Brain microvascular endothelial cell (primary cell): ENCODE data around the gene GPR68.

Experiments
- DNase-seq: peaks from one replicate; pipeline ENCODE4 v3.0.0-alpha.2; 2020
- H3K27ac ChIP-seq: fragments of 250-450 bp; sonication (Bioruptor Pico); 2 replicates; pipeline ENCODE4 v1.5.1; 2020; ENCODE audit warnings: mild to moderate bottlenecking, moderate library complexity
- H3K27me3 ChIP-seq: fragments of 250-450 bp; sonication (Bioruptor Pico); replicated peaks from 2 replicates; pipeline ENCODE4 v1.5.1; 2020; ENCODE audit warnings: mild to moderate bottlenecking
- H3K36me3 ChIP-seq: fragments of 250-450 bp; sonication (Bioruptor Pico); replicated peaks from 2 replicates; pipeline ENCODE4 v1.5.1; 2020; ENCODE audit warnings: mild to moderate bottlenecking
- H3K4me3 ChIP-seq: 2 replicates; pipeline ENCODE4 v1.5.1; 2011; ENCODE audit warnings: low read depth, mild to moderate bottlenecking, control low read depth, low read length, moderate library complexity
- CTCF ChIP-seq: IDR thresholded peaks from 2 replicates; pipeline ENCODE4 v1.5.1; 2011; ENCODE audit warnings: low read depth, mild to moderate bottlenecking, moderate library complexity, low read length, control low read depth, inconsistent platforms; ENCODE audit errors: missing control alignments
- in situ Hi-C: cut with HindIII; loops from 2 replicates; pipeline ENCODE4 v1.10.0; 2017; ENCODE audit warnings: low sequenced_read_pairs, low pct_ligation_motif_present

GPR68 gene

GRCh38 chr14:91223028-91223783 is 21.3 kb downstream of the GPR68 start:
- in situ Hi-C loops: no loop called here
- no peak for TF ChIP-seq CTCF
- H3K27ac ChIP-seq: no peak overlapping the region
- H3K27me3 ChIP-seq: no peaks in the 10 kb centered on the region
- no peak for DNase-seq
- H3K36me3 ChIP-seq: no peaks in the 10 kb centered on the region
- no peak overlapping the region for H3K4me3 ChIP-seq

- no peaks in the 10 kb centered on the region for H3K36me3 ChIP-seq
- no peak for DNase-seq
- H3K27ac ChIP-seq: no peak overlapping the region
- no peaks in the 10 kb centered on the region for H3K27me3 ChIP-seq
- H3K4me3 ChIP-seq: no peak overlapping the region
- in situ Hi-C loops: no loop called here
- no peak for TF ChIP-seq CTCF
Measured at GRCh38 chr14:91221270-91221669, 23.2 kb downstream of the GPR68 start.

GRCh38 chr14:91220581-91221000 is 23.9 kb downstream of the GPR68 start:
- Histone ChIP-seq H3K4me3 (no peak overlapping the region), H3K27me3 (no peaks in the 10 kb centered on the region), H3K36me3 (no peaks in the 10 kb centered on the region), H3K27ac (no peak overlapping the region)
- in situ Hi-C loops: no loop called here
- no peak for TF ChIP-seq CTCF
- no peak for DNase-seq

DNA sequence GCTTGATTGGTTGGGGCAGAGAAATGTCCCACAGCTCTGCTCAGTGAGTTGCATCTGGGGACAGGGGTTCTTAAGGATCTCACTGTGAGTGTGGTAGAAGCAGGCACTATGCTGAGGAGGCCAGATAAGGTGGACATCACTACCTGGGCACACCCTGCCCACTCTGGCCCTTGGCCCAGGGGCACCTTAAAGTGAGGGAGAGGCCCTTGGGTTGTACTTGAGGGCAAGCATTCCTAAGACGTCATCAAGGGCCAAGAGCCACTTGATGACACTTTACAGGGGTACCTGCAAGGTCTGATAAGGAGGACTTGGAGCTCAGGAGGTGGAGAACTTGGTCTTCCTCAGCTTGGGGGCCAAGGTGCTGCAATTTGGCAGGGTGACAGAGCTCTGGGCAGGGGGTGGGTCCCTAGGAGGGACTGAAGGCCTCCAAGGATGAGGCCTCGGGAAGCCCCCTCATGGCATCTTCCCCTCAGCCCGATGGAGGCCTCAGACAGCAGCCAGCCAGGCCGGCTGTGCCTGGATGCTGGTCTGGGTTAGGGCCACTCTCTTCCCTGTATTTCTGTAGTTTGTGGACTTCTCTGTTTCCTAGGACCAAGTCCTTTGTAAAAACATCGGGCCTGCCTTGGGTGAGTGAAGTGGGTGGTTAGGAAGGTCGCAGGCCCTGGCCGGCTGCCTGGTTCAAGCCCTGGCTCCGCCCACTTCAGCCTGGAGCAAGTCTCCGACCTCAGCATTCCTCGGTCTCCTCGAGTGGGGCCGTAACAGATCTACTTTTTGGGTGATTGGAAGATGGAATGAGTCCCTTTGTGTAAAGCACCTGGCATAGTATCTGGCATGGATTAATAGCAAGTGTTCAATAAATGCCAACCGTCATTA is 24.8 kb downstream of the GPR68 start:
- no peak overlapping the region for H3K4me3 ChIP-seq
- in situ Hi-C loops: no loop called here
- no peak for DNase-seq
- no peaks in the 10 kb centered on the region for H3K27me3 ChIP-seq
- H3K36me3 ChIP-seq: no peaks in the 10 kb centered on the region
- H3K27ac ChIP-seq: no peak overlapping the region
- TF ChIP-seq CTCF: no peak

DNA sequence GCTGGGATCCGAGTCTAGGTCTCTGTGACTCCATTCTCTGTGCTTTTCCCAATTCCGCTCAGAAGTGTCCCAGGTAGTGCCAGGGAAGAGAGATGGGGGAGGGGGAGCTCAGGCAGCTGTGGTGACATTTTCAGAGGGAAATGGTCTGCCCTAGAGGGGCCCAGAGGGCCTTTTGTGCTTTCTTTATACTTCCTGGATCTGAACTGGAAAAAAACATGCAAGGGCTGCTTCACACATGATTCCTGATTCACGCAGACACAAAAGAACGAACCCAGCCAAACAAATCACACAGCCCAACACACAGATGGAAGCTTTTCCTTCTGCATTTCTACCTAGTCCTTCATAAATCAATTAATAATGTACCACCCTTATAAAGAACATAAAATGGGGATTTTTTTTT is 26.5 kb downstream of the GPR68 start:
- in situ Hi-C loops: no loop called here
- H3K36me3 ChIP-seq: no peaks in the 10 kb centered on the region
- TF ChIP-seq CTCF: no peak

More for the DNA sequence above, 26.5 kb downstream of the GPR68 start:
- DNase-seq: no peak
- Histone ChIP-seq H3K4me3 (no peak overlapping the region), H3K27ac (no peak overlapping the region), H3K27me3 (no peaks in the 10 kb centered on the region)
